Sigmoid colon (tissue), 4 donors: Measurements from ENCODE around the gene RPP40.

Experiments used
- CTCF ChIP-seq, 4 experiments: fragments of 450-650 bp in 3 of 4; fragments of 200-600 bp in 1 of 4; IDR thresholded peaks; one replicate each; pipeline ENCODE4 v1.5.1; 2016 to 2019; ENCODE audit warnings: antibody characterized with exemption in 4 of 4, mild to moderate bottlenecking in 3 of 4, moderate library complexity in 2 of 4
- POLR2AphosphoS5 ChIP-seq, 4 donors: sonication (generic); formaldehyde crosslinking; IDR thresholded peaks; one replicate each; pipeline ENCODE4 v1.6.1; 2017; ENCODE audit warnings: antibody characterized with exemption in 4 of 4

- TF ChIP-seq CTCF (IDR thresholded peaks at IDR 0.05) (no peak), POLR2AphosphoS5 (IDR thresholded peaks at IDR 0.05) (no peak)
Observed at GRCh38 chr6:4950836-4951533, 52.9 kb downstream of the RPP40 start.
